Measurements from ENCODE around the gene SKIC2. TPM values are rescaled to one million over a fixed set of nuclear protein-coding genes. Genes with fewer than 3 reads are reported as not detected.
"Not testable (repeated sequence)": the region's sequence is repeated elsewhere in the genome, so short reads cannot be mapped to it uniquely, and the experiment has no call there.

The SKIC2 gene
- total and polyA plus RNA-seq, 2 of the 4 experiments (the other 2 are of a cell fraction), result 30.6 to 46.0 TPM

DNA sequence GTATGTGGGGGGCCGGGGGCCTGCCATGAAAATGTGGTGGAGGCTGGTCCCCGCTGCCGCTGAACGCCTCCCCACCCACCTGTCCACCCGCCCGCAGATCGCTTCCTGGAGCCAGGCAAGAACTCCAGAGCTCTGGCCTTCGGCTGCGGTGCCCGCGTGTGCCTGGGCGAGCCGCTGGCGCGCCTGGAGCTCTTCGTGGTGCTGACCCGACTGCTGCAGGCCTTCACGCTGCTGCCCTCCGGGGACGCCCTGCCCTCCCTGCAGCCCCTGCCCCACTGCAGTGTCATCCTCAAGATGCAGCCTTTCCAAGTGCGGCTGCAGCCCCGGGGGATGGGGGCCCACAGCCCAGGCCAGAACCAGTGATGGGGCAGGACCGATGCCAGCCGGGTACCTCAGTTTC, 49.1 kb downstream of the SKIC2 start:
- H3K9me1 ChIP-seq (ENCODE audit: insufficient read depth, low read length); H3K9me3 ChIP-seq (ENCODE audit: control insufficient read depth, insufficient read depth, low read length); H4K91ac ChIP-seq (ENCODE audit: insufficient read depth, low read depth, low read length); intact Hi-C loops (cut with micrococcal nuclease); H3K4ac ChIP-seq (ENCODE audit: low read depth, low read length); H3K4me1 ChIP-seq (ENCODE audit: control insufficient read depth, insufficient read depth, low read length); H3K56ac ChIP-seq (ENCODE audit: extremely low read depth, insufficient read depth, low read length); H3K36me3 ChIP-seq (ENCODE audit: control insufficient read depth, insufficient read depth, low read length); H3K14ac ChIP-seq (replicated peaks; ENCODE audit: low read depth, low read length); H2AK9ac ChIP-seq (replicated peaks; ENCODE audit: low read depth, low read length, poor library complexity); H3K18ac ChIP-seq (ENCODE audit: low read depth, low read length); H3K4me2 ChIP-seq (ENCODE audit: low read depth, low read length); DNase-seq; ATAC-seq (ENCODE audit: low read depth); H2BK20ac ChIP-seq (ENCODE audit: low read depth, low read length); H2BK15ac ChIP-seq (ENCODE audit: low read depth, low read length); dilution Hi-C loops (cut with HindIII; ENCODE audit: low sequenced_read_pairs, unreplicated experiment); BruUV-seq (replicated peaks); in situ Hi-C loops (cut with MboI; ENCODE audit: low sequenced_read_pairs); POLR2A ChIA-PET (ENCODE audit: unreplicated experiment); H2AK5ac ChIP-seq (ENCODE audit: low read depth, low read length); H4K20me1 ChIP-seq (ENCODE audit: insufficient read depth, low read length); H3K27me3 ChIP-seq (ENCODE audit: control insufficient read depth, insufficient read depth, low read length); H2BK5ac ChIP-seq (ENCODE audit: low read depth, low read length, poor library complexity, severe bottlenecking); CTCF ChIA-PET; H3K23ac ChIP-seq (ENCODE audit: low read depth, low read length); H3K27ac ChIP-seq (ENCODE audit: insufficient read depth, low read length); H2BK120ac ChIP-seq (ENCODE audit: low read depth, low read length); H3K9ac ChIP-seq (ENCODE audit: low read depth, low read length); H4K8ac ChIP-seq (ENCODE audit: low read depth in 2 of 2, low read length in 2 of 2); H2AFZ ChIP-seq (replicated peaks; ENCODE audit: low read length, poor library complexity); H3K4me3 ChIP-seq (ENCODE audit: insufficient read depth, low read depth, low read length); H4K5ac ChIP-seq (ENCODE audit: low read depth, low read length); H3K79me1 ChIP-seq (ENCODE audit: low read depth in 1 of 2, low read length in 2 of 2): not testable (repeated sequence)
- WGBS, 2 experiments (ENCODE audit: extremely low coverage in 2 of 2, insufficient read length in 1 of 2), result no CpG with 5 or more reads among the region's 24 CpGs

- intact Hi-C loops (cut with micrococcal nuclease); H3K4ac ChIP-seq (ENCODE audit: low read depth, low read length); H3K9me1 ChIP-seq (ENCODE audit: insufficient read depth, low read length): not testable (repeated sequence)
Measured at GRCh38 chr6:32008616-32009015, 49.6 kb downstream of the SKIC2 start.

More at GRCh38 chr6:32008616-32009015, 49.6 kb downstream of the SKIC2 start:
- DNase-seq; H3K27me3 ChIP-seq (ENCODE audit: control insufficient read depth, insufficient read depth, low read length); H4K20me1 ChIP-seq (ENCODE audit: insufficient read depth, low read length); in situ Hi-C loops (cut with MboI; ENCODE audit: low sequenced_read_pairs); H3K23ac ChIP-seq (ENCODE audit: low read depth, low read length); H2BK5ac ChIP-seq (ENCODE audit: low read depth, low read length, poor library complexity, severe bottlenecking); H3K18ac ChIP-seq (ENCODE audit: low read depth, low read length); H2BK120ac ChIP-seq (ENCODE audit: low read depth, low read length); H2AFZ ChIP-seq (replicated peaks; ENCODE audit: low read length, poor library complexity); H3K27ac ChIP-seq (ENCODE audit: insufficient read depth, low read length); H3K79me1 ChIP-seq (ENCODE audit: low read depth in 1 of 2, low read length in 2 of 2); H2AK9ac ChIP-seq (replicated peaks; ENCODE audit: low read depth, low read length, poor library complexity); CTCF ChIA-PET; BruUV-seq (replicated peaks); H3K36me3 ChIP-seq (ENCODE audit: control insufficient read depth, insufficient read depth, low read length); H3K9ac ChIP-seq (ENCODE audit: low read depth, low read length); H3K4me3 ChIP-seq (ENCODE audit: insufficient read depth, low read depth, low read length); dilution Hi-C loops (cut with HindIII; ENCODE audit: low sequenced_read_pairs, unreplicated experiment); H3K9me3 ChIP-seq (ENCODE audit: control insufficient read depth, insufficient read depth, low read length); H3K4me1 ChIP-seq (ENCODE audit: control insufficient read depth, insufficient read depth, low read length); H4K8ac ChIP-seq (ENCODE audit: low read depth in 2 of 2, low read length in 2 of 2); H3K14ac ChIP-seq (replicated peaks; ENCODE audit: low read depth, low read length); H3K4me2 ChIP-seq (ENCODE audit: low read depth, low read length); H2BK20ac ChIP-seq (ENCODE audit: low read depth, low read length); H4K91ac ChIP-seq (ENCODE audit: insufficient read depth, low read depth, low read length); H2BK15ac ChIP-seq (ENCODE audit: low read depth, low read length); ATAC-seq (ENCODE audit: low read depth); POLR2A ChIA-PET (ENCODE audit: unreplicated experiment); H3K56ac ChIP-seq (ENCODE audit: extremely low read depth, insufficient read depth, low read length); H2AK5ac ChIP-seq (ENCODE audit: low read depth, low read length); H4K5ac ChIP-seq (ENCODE audit: low read depth, low read length): not testable (repeated sequence)
- no CpG with 5 or more reads among the region's 12 CpGs for WGBS, 2 experiments (ENCODE audit: extremely low coverage in 2 of 2, insufficient read length in 1 of 2)
